ENCODE measurements around the gene HFM1.

GRCh38 chr1:91406773-91407389, 2.2 kb upstream of the HFM1 start:
- TF ChIP-seq CTCF (IDR thresholded peaks at IDR 0.05; ENCODE audit: poor library complexity) (peak; percentile 17), EZH2 (IDR thresholded peaks at IDR 0.05; ENCODE audit: borderline replicate concordance) (no peak), EZH2phosphoT487 (IDR thresholded peaks at IDR 0.05; ENCODE audit: low read depth, severe bottlenecking, unreplicated experiment) (no peak)

Data from hepatocyte (in vitro differentiated cells).